Subcutaneous abdominal adipose tissue (tissue), 5 donors: ENCODE data around the gene BMP2K.
"Not testable (repeated sequence)": the region's sequence is repeated elsewhere in the genome, so short reads cannot be mapped to it uniquely, and the experiment has no call there.

Experiments used
- H3K27ac ChIP-seq: one replicate; pipeline ENCODE4 v1.7.0; 2013; ENCODE audit warnings: low read depth, mild to moderate bottlenecking, inconsistent platforms, low read length, moderate library complexity
- H3K27me3 ChIP-seq, 5 donors: one replicate each; pipeline ENCODE4 v1.7.0; 2013; ENCODE audit warnings: low read length in 5 of 5, inconsistent platforms in 1 of 5; ENCODE audit not compliant: control insufficient read depth in 5 of 5, insufficient read depth in 4 of 5
- H3K36me3 ChIP-seq, 5 donors: one replicate each; pipeline ENCODE4 v1.7.0; 2013; ENCODE audit warnings: low read length in 5 of 5; ENCODE audit not compliant: control insufficient read depth in 5 of 5, insufficient read depth in 5 of 5
- H3K4me1 ChIP-seq, 5 donors: one replicate each; pipeline ENCODE4 v1.7.0; 2013; ENCODE audit warnings: low read length in 5 of 5, mild to moderate bottlenecking in 3 of 5, moderate library complexity in 1 of 5; ENCODE audit not compliant: control insufficient read depth in 5 of 5, insufficient read depth in 5 of 5
- H3K4me3 ChIP-seq, 5 donors: one replicate each; pipeline ENCODE4 v1.7.0; 2013; ENCODE audit warnings: low read length in 5 of 5, low read depth in 1 of 5
- H3K9ac ChIP-seq, 5 donors: one replicate each; pipeline ENCODE4 v1.7.0; 2013; ENCODE audit warnings: low read length in 5 of 5, mild to moderate bottlenecking in 4 of 5, moderate library complexity in 3 of 5
- H3K9me3 ChIP-seq, 5 donors: one replicate each; pipeline ENCODE4 v1.7.0; 2013; ENCODE audit warnings: low read length in 5 of 5; ENCODE audit not compliant: control insufficient read depth in 5 of 5
- donor health status: healthy.
- donor health status: healthy.
- donor health status: healthy.
- donor health status: healthy.
- donor health status: healthy.

Gene BMP2K

DNA sequence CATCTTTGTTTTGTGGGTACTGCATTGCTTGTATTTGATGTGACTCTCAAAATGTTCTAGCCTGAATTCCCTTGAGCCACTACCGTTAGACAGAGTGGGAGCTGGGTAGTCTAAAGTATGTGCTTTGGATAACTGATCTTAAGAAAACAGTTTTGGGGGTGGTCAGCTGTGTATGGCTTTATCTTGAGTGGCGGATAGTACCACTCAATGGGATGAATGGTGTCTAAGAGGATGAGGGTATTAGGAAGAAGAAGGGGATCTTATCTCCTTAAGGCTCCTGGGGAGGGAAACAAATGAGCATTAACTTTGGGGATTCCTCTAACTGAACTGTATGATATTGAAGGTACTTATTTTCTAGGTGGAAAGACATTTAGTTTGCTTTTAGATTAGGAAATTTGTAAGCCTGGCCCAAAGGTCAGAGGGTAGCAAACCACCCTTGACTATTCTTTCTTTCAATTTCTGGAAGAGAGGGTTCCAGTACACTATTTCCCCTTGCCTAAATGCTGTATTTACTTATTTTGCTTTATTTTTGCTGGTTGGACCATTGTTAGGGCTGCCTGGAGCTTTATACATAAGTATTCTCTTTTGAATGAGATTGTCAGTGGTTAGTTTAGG is 11.3 kb downstream of the BMP2K start:
- H3K9ac ChIP-seq = no peak overlapping the region
- H3K4me1 ChIP-seq = peaks cover 0 to 32% (median 19%) of the 10 kb centered on the region in 5 donors
- H3K27me3 ChIP-seq = no peaks in the 10 kb centered on the region
- no peak overlapping the region for H3K27ac ChIP-seq
- no peak overlapping the region for H3K4me3 ChIP-seq
- H3K9me3 ChIP-seq = no peaks in the 10 kb centered on the region
- H3K36me3 ChIP-seq = no peaks in the 10 kb centered on the region

DNA sequence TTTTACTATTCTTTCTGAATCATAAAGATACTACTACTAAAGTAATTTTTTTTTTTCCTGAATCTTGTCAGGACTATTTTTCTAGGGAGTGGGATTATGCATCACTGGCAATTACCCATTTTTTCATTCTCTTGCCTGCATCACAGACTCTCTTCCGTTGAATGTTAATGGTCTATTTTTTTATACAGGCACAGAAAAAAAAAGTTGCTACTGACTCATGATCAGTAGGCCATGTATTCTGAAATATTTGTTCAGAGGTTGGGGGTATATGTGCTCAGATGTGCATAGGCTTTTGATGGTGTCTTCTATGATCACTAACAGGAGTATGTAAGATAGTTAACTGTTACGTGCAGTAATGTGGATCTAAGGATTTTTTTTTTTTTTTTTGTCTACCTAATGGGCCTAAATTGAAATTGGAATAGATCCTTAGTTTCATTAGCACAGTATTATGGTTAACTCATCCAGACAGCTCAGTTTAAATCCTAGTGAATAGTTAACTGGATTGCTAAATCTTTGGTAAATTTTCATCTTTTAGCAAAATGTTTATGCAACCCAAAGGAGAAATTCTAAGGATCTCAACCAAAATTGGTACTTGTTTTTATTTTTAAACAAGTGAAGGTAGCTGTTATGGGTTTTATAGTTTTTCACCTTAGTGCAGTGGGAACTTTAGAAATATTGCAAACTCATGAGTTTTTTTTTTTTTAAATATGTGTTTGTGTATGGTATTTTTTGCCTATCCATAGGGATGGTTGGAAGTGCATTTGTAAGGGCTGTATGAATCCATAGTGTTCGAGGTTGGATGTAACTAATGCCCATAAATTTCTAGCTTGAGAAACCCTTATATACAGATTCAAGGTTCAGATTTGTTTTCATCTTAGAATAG is 12.1 kb downstream of the BMP2K start:
- Histone ChIP-seq H3K4me1 (peaks cover 0 to 32% (median 19%) of the 10 kb centered on the region in 5 donors), H3K27ac (no peak overlapping the region), H3K27me3 (no peaks in the 10 kb centered on the region)

DNA sequence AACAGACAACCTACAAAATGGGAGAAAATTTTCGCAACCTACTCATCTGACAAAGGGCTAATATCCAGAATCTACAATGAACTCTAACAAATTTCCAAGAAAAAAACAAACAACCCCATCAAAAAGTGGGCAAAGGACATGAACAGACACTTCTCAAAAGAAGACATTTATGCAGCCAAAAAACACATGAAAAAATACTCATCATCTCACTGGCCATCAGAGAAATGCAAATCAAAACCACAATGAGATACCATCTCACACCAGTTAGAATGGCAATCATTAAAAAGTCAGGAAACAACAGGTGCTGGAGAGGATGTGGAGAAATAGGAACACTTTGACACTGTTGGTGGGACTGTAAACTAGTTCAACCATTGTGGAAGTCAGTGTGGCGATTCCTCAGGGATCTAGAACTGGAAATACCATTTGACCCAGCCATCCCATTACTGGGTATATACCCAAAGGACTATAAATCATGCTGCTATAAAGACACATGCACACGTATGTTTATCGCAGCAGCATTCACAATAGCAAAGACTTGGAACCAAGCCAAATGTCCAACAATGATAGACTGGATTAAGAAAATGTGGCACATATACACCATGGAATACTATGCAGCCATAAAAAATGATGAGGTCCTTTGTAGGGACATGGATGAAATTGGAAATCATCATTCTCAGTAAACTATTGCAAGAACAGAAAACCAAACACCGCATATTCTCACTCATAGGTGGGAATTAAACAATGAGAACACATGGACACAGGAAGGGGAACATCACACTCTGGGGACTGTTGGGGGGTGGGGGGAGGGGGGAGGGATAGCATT is 19.7 kb downstream of the BMP2K start:
- H3K4me3 ChIP-seq, H3K9me3 ChIP-seq, H3K4me1 ChIP-seq: not testable (repeated sequence)

More for the DNA sequence above, 12.1 kb downstream of the BMP2K start:
- no peaks in the 10 kb centered on the region for H3K9me3 ChIP-seq
- no peaks in the 10 kb centered on the region for H3K36me3 ChIP-seq
- H3K4me3 ChIP-seq = no peak overlapping the region
- H3K9ac ChIP-seq = no peak overlapping the region

DNA sequence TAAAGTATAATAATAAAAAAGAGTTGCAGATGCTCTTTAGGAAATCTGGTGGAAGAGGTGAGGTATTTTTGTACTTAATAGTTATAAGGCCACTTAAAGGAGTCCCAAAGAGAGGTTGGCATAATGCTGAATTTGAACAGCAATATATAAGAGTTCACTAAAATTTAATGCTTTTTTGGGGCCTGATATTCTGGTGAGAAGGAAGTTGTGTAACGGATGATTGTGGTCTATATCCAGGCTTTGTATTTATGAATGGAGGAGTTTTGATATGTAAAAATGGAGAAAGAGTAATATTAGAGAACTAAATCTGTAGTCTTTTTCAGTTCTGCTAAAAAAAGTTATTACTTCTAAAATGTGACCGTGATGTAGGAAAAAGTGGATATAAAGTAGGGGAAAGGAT is 20.4 kb downstream of the BMP2K start:
- Histone ChIP-seq H3K27me3 (no peaks in the 10 kb centered on the region), H3K4me1 (no peaks in the 10 kb centered on the region), H3K36me3 (no peaks in the 10 kb centered on the region), H3K9ac (no peak overlapping the region), H3K4me3 (no peak overlapping the region), H3K27ac (no peak overlapping the region), H3K9me3 (no peaks in the 10 kb centered on the region)

More for the DNA sequence above, 19.7 kb downstream of the BMP2K start:
- H3K27ac ChIP-seq, H3K27me3 ChIP-seq, H3K36me3 ChIP-seq, H3K9ac ChIP-seq: not testable (repeated sequence)

DNA sequence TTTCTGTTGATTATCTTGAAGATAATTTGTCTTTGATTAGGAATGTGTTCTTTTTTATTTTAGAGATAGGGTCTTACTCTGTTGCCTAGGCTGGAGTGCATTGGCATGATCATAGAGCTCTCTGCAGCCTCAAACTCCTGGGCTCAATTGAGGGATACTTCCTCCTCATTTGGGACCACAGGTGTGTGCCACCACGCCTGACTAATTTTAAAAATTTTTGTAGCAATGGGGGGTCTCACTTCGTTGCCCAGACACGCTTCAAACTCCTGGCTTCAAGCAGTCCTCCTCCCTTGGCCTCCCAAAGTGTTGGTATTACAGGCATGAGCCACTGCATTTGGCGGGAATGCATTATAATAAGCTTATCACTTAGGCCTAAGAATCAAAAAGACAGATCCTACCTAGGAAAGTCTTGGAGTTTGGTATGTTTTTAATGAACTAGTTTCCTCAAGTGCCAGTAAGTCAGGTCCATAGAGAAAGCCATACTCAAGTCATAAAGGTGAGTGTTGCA is 21.7 kb downstream of the BMP2K start:
- H3K9me3 ChIP-seq = peaks cover 0 to 2% (median 0%) of the 10 kb centered on the region in 5 donors
- H3K27me3 ChIP-seq = no peaks in the 10 kb centered on the region
- H3K4me3 ChIP-seq = no peak overlapping the region
- no peak overlapping the region for H3K9ac ChIP-seq
- H3K27ac ChIP-seq = no peak overlapping the region
- no peaks in the 10 kb centered on the region for H3K36me3 ChIP-seq
- no peaks in the 10 kb centered on the region for H3K4me1 ChIP-seq

DNA sequence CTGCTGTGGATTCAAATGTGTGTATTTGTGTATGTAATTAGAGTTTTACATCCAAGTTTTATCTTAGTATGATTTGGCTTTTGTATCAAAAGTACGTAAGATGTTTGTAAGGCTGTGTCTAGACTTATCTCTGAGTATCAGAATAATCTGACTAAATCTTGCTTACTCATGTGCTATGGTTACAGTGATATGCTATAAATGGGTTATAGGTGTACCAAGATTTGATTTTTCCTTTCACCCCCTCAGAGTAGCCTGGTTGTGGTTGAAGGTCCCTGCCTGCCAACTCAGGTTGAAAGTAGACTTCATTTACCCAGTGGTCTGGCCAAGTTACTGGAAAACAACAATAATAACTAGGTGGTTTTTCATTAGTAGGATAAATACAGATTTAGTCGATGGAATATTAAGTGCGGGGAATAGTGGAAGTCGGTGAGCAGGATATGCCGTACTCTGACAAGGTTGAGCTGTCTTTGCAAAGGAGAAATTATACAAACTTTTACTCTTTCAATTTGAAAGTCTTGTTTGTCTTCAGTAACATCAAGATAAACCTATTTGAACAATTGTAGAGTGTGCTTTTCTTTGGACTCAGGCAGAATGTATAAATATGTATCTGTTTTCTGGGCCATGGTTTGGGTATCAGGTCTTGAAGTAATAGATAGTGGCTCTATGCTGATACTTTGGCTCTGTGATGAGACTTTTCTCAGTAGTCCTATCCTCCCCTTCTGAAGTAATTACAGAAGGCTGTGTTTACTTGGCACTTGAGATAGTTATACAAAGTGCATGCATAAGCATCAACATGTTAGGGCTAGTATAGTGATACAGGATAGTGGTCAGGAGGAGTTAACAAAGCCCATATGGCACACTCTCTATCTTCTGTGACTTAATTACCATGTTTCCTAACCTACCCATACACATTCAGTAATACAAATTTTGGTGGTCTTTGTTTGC is 23.7 kb downstream of the BMP2K start:
- Histone ChIP-seq H3K4me1 (no peaks in the 10 kb centered on the region), H3K27ac (no peak overlapping the region), H3K4me3 (no peak overlapping the region)

DNA sequence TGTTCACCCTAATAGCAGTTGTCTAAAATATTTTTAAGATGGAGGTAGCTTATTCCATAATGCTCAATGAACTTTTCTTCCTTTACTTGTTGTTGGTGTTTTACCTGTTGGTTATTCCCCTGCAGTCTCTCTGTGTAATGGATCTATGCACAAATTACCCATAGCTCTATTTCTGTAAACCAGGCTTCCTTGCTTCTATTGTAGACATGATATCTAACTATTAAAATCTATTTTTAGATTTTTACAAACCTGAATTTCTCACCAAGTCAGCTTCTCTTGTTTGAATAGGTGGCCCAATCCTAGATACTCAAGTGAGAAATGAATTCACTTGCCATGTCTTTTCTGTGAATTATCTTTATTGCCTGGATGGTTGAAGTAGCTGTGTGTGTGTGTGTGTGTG is 24.8 kb downstream of the BMP2K start:
- H3K4me1 ChIP-seq = no peaks in the 10 kb centered on the region
- H3K27ac ChIP-seq = no peak overlapping the region
- H3K4me3 ChIP-seq = no peak overlapping the region
- H3K9me3 ChIP-seq = peaks cover 0 to 2% (median 0%) of the 10 kb centered on the region in 5 donors
- H3K27me3 ChIP-seq = no peaks in the 10 kb centered on the region
- H3K36me3 ChIP-seq = no peaks in the 10 kb centered on the region
- H3K9ac ChIP-seq = no peak overlapping the region

More for the DNA sequence above, 23.7 kb downstream of the BMP2K start:
- H3K9ac ChIP-seq = no peak overlapping the region
- H3K27me3 ChIP-seq = no peaks in the 10 kb centered on the region
- no peaks in the 10 kb centered on the region for H3K36me3 ChIP-seq
- peaks cover 0 to 2% (median 0%) of the 10 kb centered on the region in 5 donors for H3K9me3 ChIP-seq

DNA sequence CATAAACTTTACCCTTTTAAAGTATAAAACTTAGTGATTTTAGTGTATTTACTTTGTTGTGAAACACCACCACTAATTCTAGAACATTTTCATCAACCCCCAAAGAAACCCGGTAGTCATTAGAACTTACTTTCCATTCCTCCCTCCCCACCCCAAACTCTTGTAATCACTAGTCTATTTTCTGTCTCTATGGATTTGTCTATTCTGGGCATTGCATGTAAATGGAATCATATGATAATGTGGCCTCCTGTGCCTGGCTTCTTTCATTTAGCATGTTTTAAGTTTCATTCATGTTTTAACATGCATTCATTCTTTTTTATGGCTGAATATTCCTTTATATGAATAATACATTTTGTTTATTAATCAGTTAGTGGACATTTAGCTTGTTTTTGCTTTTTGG is 27.8 kb downstream of the BMP2K start:
- Histone ChIP-seq H3K9ac (no peak overlapping the region), H3K27ac (no peak overlapping the region), H3K27me3 (no peaks in the 10 kb centered on the region), H3K9me3 (peaks cover 0 to 5% (median 4%) of the 10 kb centered on the region in 5 donors), H3K4me3 (no peak overlapping the region), H3K4me1 (no peaks in the 10 kb centered on the region), H3K36me3 (no peaks in the 10 kb centered on the region)

DNA sequence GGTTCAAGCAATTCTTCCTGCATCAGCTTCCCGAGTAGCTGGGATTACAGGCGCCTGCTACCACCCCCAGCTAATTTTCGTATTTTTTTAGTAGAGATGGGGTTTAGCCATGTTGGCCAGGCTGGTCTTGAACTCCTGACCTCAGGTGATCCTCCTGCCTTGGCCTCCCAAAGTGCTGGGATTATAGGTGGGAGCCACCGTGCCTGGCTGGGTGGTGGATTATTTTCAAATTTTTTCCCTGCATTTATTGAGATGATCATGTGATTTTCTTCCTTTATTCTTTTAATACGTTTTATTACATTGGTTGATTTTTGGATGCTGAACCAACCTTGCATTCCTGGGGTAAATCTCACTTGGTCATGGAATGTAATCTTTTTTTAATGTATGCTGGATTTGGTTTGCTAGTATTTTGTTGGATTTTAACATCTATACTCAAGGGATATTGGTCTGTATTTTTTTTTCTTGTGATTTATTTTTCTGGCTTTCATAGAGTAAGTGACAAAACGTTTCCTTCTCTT is 30.9 kb downstream of the BMP2K start:
- H3K27me3 ChIP-seq = no peaks in the 10 kb centered on the region
- no peaks in the 10 kb centered on the region for H3K36me3 ChIP-seq
- peaks cover 0 to 5% (median 3%) of the 10 kb centered on the region in 5 donors for H3K9me3 ChIP-seq
- H3K4me3 ChIP-seq = no peak overlapping the region
- H3K9ac ChIP-seq = no peak overlapping the region
- no peak overlapping the region for H3K27ac ChIP-seq
- no peaks in the 10 kb centered on the region for H3K4me1 ChIP-seq
